Medulla oblongata (tissue), 1 donor: Measurements from ENCODE around the gene CTCF.

Source experiments
- DNase-seq: peaks from one replicate; pipeline ENCODE4 v3.0.0-alpha.2; 2015; ENCODE audit errors: extremely low spot score

The CTCF gene

DNA sequence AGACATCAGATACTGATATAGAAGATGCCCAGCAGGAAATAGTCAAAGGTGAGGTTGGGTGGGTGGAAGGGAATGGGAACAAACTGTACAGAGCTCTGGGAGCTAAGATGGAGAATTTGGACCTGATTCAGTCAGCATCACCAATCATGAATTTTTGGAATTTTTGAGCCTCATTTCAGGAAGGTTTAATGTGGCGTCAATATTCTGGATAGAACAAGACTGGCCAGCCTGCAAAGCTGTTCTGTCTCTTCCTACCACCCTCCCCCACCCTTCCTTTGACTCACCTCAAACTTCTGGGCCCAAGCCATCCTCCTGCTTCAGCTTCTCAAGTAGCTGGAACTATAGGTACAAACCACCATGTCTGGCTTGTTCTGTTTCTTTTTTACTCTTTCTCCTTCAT is 32.6 kb downstream of the CTCF start:
- no peak for DNase-seq

DNA sequence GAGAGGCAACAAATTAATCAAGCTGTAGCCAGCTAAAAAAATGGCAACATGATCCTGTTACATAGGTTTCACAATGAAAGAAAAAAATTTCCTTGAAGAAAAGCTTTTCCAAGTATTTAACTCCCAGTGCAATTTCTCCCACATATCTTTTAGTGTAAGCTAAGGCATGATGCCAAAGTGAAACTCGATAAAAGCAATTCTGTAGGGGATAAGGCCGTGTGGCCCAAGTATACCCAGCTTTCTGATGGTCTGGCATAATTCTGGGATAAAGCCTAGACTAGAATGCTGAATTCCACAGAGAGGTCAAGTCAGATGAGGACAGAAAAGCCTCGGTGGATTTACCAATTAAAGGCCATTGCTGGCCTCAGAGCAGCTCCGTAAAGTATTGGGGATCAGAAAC is 36.2 kb downstream of the CTCF start:
- no peak for DNase-seq

DNA sequence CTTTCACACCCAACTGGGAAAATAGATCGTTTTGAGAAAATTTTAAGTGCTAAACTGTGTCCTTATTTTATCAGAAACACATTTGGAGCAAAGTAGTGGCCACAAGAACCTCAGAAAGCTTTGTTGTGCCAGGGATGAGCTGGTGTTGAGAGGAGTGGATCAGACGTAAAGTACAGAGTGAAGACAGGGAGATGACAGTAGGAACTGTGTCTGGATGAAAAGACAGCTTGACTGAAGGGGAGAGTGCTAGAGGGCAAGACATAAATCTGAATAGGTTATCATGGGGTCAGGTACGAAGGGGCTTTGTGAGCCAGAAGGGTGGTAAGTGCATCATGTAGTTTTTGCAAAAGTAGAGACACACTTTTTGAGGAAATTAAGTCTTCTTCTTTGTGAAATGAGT is 43.3 kb downstream of the CTCF start:
- DNase-seq = no peak

DNA sequence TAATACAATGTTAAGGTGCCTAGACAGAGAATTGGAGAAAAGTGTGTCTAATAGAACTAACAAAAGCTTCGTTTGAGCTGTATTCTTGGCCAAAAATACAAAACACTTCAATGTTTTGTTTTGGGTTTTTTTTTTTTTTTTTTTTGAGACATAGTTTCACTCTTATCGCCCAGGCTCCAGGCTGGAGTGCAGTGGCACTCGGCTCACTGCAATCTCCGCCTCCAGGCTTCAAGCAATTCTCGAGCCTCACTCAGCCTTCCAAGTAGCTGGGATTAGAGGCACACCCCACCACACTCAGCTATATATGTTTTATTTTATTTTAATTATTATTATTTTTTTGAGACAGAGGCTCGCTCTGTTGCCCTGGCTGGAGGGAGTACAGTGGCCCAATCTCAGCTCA is 44.3 kb downstream of the CTCF start:
- no peak for DNase-seq

DNA sequence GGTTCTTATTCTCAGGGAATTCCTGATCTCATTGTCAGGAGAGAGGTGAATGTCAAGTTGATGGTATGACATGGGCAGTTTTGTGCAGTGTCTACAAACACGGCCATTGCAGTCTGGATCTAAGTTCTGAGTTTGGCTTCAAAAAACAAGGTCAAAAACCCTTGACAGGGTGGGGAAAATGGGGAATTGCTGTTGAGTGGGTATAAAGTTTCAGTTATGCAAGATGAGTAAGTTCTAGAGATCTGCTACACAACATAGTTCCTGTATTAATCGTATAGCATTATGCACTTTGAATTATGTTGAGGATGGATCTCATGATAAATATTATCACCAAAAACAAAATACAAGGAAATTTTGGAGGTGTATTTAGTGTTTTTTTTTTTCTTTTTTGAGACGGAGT is 46.0 kb downstream of the CTCF start:
- no peak for DNase-seq

DNA sequence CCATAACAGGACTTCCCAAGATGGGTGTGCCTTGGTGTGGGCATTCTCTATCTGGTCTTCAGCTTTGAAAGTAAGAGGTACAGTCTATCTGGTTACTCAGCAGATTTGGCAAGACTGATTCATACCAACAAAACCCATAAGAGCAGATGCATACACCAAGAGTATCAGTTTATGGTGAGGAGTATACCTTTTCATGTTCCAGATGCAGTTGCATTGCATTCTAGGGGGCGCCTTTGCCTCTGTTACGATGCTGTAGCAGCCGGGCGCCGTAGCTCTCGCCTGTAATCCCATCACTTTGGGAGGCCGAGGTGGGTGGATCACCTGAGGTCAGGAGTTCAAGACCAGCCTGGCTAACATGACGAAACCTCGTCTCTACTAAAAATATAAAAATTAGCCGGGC is 51.5 kb downstream of the CTCF start:
- no peak for DNase-seq

DNA sequence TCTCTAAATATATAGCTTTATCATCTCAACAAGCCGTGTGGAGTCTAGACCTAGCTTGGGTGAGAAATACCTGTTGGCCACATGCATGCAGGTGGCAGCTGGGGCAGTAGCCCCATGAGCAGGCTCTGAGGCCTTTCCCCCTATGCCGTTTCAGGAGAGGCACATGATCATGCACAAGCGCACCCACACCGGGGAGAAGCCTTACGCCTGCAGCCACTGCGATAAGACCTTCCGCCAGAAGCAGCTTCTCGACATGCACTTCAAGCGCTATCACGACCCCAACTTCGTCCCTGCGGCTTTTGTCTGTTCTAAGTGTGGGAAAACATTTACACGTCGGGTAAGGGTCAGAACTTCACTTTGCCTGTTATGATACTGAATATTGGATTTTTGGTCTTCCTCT is 65.9 kb downstream of the CTCF start:
- DNase-seq = no peak

DNA sequence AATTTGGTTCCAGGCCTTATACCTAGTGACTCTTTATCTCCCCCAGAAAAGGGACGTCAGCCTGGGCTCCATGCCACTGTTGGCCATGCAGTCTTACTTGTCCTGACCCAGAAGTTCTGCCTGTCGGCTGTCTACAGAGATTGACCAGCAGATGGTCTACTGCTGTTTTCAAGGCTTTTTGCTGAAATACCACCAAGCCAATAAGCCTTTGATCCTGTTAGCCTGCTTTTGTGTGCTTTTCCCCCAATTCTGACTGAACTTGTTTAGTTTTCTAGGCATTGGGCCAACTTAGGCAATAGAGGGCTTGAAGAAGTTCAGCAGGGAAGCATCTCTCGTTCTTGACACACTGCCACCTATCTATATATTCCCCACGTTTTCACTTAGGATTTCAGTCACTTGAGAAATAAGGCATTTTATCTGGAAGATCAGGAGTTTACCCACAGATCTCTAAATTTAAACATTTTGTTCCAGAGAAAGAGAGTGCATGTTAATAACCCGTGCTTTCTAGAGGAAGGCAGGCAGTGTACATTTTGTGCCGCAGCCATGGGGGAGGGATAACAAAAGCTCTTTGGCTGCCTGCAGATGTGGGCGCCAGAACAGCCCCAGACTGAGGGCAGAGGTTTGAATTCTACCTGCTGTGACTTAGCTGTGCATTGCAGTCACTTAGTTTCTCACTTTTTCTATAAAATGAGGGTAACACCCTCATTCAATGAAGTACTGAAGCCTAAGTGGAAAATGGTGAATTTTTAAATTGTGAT is 70.3 kb downstream of the CTCF start:
- peak; percentile 11 for DNase-seq

DNA sequence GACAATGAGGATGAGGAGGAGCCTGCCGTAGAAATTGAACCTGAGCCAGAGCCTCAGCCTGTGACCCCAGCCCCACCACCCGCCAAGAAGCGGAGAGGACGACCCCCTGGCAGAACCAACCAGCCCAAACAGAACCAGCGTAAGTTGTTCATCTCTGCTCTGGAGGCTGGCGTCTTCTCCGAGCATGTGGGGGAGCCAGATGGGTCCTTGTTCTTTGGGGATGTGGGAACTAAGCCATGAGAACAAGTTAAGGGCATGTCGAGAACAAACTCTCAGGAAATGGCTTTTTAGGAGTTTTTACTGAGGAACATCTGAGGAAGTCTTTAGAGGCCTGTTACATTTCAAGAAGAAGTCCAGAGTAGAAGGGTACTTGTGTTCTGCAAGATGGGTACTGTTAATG is 74.4 kb downstream of the CTCF start:
- no peak for DNase-seq

DNA sequence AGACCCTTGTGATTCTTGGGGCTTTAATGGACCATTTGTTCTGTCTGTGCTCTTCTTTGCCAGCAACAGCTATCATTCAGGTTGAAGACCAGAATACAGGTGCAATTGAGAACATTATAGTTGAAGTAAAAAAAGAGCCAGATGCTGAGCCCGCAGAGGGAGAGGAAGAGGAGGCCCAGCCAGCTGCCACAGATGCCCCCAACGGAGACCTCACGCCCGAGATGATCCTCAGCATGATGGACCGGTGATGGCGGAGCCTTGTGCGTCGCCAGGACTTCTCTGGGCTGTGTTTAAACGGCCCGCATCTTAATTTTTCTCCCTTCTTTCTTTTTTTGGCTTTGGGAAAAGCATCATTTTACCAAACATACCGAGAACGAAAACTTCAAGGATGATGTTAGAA is 75.3 kb downstream of the CTCF start:
- no peak for DNase-seq

DNA sequence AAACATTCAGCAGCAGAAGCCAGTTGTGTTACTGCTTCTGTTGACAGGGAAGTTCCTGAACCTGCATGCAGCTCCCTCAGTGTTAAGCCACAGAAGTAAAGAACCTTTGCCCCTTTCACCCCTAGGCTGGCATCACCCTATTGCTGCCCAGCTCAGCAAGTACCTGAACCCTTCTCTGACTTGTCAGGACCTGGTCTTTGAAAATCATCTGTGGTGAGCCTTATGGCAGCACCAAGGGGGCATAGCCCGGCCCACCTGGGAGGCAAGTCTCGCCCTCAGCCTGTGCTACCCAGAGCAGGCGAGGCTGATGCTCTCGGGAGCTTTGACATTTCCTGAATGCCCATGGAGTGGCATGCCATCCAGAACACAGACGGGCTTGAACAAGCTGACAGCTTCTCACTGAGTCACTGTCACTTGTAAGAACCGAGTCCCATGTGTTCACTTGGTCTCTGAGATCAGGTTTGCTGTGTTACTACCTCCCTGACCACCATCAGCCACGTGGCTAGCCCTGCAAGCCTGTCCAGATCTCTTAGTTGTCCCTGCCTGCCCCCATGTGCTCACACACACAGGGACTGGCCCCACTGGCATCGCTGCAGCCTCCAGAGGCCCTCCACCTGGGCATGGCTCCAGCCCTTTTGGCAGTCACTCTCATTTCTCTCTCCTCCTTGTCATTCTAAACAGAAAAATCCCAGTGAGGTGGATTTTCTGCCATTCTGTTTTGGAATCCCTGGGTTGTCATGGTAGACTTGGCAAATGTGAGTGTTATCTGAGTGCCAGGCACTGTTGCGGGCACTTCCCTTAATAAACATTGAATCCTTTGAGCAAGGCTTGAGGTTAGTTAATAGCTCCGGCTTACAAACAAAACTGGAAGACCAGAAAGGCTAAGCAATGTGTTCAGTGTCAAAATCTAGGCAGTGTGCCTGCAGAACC is 79.7 kb downstream of the CTCF start:
- peak; percentile 87 for DNase-seq

DNA sequence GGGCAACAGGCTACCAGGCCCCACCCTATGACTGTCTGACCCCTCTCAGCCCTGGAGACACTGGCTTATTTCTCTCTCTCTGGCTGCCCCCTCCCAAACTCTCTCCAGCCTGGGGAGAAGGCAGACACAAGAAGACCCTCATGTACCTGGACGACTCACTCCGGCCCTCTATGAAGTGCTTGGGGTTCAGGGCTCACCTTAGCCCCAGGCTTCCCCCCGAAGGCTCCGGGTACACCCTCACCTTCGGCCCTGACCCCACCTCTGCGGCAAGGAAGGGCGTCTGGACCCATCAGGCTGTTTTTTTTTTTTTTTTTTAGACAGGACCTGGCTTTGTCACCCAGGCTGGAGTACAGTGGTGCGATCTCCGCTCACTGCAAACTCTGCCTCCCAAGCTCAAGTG is 81.7 kb downstream of the CTCF start:
- DNase-seq = no peak

DNA sequence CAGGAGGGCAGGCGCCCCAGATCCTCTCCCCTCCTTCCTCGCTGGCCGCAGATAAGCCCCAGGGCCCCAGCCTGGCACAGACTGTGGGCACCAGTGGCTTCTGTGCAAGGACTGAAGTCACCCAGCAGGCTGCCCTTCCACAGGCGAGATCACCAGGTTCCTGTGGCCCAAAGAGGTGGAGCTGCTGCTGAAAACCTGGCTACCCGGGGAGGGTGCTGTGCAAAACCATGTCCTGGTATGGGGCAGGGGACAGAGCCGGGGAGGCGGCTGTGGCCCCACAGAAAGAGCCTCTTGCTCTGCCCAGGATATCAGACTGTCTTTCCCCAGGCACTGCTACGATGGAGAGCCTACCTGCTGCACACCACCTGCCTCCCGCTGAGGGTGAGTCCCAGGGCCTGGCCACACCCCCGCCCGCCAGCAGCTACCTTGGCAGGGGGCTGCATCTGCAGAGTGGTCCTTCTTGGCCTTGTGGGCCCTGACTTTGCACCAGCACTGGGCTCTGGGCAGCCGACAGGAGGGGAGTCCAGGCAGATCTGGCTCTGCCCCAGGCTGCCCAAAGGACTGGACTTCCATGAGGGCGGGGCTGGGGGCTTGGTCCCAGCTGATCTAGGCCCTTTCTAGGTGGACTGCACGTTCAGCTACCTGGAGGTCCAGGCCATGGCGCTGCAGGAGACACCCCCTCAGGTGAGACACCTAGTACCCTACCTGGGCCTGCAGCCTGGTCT is 83.2 kb downstream of the CTCF start:
- no peak for DNase-seq

DNA sequence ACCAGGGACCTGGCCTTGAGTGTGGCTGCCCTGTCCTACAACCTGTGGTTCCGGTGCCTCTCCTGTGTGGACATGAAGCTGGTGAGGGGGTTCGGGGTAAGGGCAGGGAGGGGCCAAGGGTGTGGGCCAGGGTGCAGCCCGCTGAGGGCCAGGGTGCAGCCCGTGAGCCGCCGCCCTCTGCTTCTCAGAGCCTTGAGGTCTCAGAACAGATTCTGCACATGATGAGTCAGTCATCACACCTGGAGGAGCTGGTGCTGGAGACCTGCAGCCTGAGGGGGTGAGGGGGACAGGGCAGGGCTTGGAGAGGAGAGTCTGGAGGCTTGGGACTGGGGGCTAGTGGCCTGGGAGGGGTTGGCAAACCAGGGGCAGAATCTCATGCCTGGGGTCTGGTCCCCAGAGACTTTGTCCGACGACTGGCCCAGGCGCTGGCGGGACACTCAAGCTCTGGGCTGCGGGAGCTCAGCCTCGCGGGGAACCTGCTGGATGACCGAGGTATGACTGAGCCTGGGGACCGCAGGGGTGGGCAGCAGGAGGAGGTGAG is 84.9 kb downstream of the CTCF start:
- no peak for DNase-seq

DNA sequence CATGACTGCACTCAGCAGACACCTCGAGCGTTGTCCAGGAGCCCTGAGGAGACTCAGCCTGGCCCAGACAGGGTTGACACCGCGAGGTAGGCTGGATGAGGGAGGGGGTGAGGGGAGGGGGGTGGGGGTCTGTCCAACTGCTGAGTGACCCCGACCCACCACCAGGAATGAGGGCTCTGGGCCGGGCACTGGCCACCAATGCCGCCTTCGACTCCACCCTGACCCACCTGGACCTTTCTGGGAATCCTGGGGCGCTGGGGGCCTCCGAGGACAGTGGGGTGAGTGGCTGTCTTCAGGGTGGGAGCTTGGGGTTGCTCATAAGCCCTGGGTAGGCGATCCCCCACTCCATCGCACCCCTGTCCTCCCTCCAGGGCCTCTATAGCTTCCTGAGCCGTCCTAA is 85.4 kb downstream of the CTCF start:
- DNase-seq = no peak

DNA sequence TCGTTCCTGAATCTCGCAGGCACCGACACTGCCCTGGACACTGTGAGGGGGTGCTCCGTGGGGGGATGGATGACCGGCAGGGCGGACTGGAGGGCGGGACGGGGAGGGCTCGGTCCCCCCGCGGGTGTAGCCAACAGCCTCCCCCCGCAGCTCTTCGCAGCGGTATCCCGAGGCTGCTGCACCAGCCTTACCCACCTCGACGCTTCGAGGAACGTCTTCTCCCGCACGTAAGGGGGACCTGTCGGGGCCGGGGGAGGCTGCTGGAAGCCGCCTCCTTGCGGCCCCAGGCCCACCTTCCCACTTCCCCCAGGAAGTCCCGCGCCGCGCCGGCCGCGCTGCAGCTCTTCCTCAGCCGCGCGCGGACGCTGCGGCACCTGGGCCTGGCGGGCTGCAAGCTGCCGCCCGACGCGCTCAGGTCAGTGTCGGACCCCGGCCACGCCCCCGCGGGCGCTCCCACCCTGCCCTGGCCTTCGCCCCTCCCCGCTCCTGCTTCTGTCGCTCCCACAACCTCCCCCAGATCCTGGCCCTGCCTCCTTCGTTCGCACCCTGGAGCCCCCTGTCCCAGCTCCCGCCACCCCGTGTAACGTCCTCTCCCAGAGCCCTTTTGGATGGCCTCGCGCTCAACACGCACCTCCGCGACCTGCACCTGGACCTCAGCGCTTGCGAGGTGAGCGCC is 85.9 kb downstream of the CTCF start:
- DNase-seq = no peak

DNA sequence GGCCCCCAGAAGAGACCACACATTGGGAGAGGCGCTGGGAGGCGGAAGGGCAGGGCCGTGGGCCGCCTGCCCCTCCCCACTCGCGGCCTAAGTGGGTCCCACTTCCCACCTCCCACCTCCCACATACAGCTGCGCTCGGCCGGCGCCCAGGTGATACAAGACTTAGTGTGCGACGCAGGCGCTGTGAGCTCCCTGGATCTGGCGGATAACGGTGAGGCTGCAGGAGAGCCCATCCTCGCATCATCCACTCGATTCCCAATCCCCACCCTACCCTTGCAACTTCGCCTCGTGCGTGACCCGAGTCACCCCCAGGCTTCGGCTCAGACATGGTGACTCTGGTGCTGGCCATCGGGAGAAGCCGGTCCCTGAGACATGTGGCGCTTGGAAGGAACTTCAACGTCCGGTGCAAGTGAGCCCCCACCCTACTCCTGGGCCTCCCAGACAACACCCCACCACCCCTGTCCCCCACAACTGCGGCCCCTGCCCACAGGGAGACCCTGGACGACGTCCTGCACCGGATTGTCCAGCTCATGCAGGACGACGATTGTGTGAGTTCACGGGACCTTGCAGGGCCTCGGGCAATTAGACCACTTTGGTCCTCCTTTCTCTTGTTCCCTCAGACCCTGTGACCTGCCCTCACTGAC is 86.6 kb downstream of the CTCF start:
- DNase-seq = no peak

DNA sequence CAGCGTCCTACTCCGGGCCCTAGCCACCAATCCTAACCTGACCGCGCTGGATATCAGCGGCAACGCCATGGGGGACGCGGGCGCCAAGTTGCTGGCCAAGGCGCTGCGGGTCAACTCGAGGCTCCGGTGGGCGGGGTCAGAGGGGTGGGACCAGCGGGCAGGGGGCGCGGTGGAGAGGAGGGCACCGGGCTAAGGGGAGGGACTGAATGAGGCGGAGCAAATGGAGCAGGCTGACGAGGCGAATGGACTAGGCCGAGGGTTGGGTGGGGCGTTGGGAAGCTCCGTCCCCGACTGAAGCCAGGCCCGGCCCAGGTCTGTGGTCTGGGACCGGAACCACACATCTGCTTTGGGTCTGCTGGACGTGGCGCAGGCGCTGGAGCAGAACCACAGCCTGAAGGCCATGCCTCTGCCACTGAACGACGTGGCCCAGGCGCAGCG is 87.2 kb downstream of the CTCF start:
- no peak for DNase-seq

DNA sequence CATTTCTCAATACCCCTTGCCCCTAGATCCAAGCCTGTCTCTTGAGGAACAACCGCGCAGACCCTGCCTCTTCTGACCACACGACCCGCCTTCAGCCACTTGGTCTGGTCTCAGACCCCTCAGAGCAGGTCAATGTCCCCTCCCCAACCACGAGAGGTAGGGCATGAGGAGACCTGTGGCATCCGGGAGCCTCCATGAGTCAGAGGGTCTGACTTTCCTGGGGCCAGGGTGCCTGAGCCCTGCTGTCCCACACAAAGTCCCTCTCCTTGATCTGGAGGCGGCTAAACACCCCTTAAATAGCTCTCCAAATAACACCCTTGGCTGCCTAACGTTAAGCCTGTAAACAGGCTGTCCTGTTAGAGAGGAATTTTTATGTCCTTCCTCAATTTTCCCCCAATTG is 87.7 kb downstream of the CTCF start:
- DNase-seq = no peak

DNA sequence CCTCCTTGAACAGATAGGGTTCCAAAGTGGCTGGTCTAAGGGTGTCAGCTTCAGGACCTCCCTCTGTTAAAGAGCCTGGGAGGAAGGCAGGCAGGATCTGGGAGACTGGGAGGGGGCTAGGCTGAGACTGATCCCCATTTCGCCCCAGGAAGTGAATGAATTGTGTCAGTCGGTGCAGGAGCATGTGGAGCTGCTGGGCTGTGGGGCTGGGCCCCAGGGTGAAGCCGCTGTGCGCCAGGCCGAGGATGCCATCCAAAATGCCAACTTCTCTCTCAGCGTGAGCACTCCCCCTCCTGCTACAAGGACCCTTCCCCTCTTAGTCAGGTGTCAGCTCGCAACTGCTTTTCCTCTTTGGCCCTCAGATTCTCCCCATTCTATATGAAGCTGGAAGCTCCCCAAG is 88.7 kb downstream of the CTCF start:
- no peak for DNase-seq

DNA sequence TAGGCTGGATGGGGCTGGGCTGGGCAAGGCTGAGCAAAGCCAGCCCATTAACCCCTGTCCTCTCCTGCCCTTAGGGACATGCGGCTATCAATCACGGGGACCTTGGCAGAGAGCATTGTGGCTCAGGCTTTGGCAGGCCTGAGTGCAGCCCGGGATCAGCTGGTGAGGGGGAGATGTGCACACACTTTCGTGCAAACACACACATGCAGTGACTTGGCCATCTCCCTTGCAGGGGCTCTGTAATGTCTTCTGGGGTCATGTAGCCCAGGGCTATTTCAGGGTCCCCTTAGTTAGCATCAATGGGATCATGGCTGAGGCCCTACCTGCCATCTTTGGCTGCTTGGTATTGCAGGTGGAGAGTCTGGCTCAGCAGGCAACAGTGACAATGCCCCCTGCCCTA is 89.5 kb downstream of the CTCF start:
- no peak for DNase-seq
